Chondrocyte (in vitro differentiated cells): ENCODE measurements around the gene CNTNAP5. TPM values are rescaled to one million over a fixed set of nuclear protein-coding genes. Genes with fewer than 3 reads are reported as not detected.

Experiments used
- DNase-seq: peaks from one replicate; pipeline ENCODE4 v3.0.0; 2021; ENCODE audit warnings: mixed read lengths, low spot score
- H3K27ac Mint-ChIP-seq: one replicate; pipeline ENCODE4 v1.8.0; 2021; ENCODE audit warnings: mild to moderate bottlenecking, moderate library complexity, mixed read lengths; ENCODE audit not compliant: unreplicated experiment
- H3K27me3 Mint-ChIP-seq: 2 replicates; pipeline ENCODE4 v1.8.0; 2021; ENCODE audit warnings: low read depth, mixed read lengths
- H3K36me3 Mint-ChIP-seq: 2 replicates; pipeline ENCODE4 v1.8.0; 2021; ENCODE audit warnings: low read depth, mixed read lengths
- H3K4me1 Mint-ChIP-seq: 2 replicates; pipeline ENCODE4 v1.8.0; 2021; ENCODE audit warnings: low read depth, mild to moderate bottlenecking, mixed read lengths
- H3K4me3 Mint-ChIP-seq: one replicate; pipeline ENCODE4 v1.8.0; 2021; ENCODE audit warnings: mild to moderate bottlenecking, moderate library complexity, mixed read lengths; ENCODE audit not compliant: unreplicated experiment
- H3K9me3 Mint-ChIP-seq: 2 replicates; pipeline ENCODE4 v1.8.0; 2021; ENCODE audit warnings: low read depth, mixed read lengths
- CTCF ChIP-seq: fragments of 200-600 bp; sonication (generic); IDR thresholded peaks from 2 replicates; pipeline ENCODE4 v1.5.0; 2021; ENCODE audit warnings: antibody characterized with exemption, mild to moderate bottlenecking, moderate library complexity
- total RNA-seq: library from RNA; stranded (reverse); gene quantifications from 3 replicates; pipeline ENCODE4 v1.2.1, GENCODE V29; 2021

CNTNAP5 gene
- total RNA-seq, 1 donor from 2014 or later = not detected

- TF ChIP-seq CTCF = no peak
Observed at GRCh38 chr2:124602759-124603158, 577.7 kb downstream of the CNTNAP5 start.

GRCh38 chr2:124604940-124605339 lies 579.9 kb downstream of the CNTNAP5 start:
- no peaks in the 10 kb centered on the region for H3K27me3 Mint-ChIP-seq
- no peak overlapping the region for H3K4me3 Mint-ChIP-seq
- H3K4me1 Mint-ChIP-seq = no peaks in the 10 kb centered on the region
- no peak overlapping the region for H3K27ac Mint-ChIP-seq
- H3K9me3 Mint-ChIP-seq = peaks cover 18% of the 10 kb centered on the region
- no peak for DNase-seq
- no peak for TF ChIP-seq CTCF
- no peaks in the 10 kb centered on the region for H3K36me3 Mint-ChIP-seq

More at GRCh38 chr2:124602759-124603158, 577.7 kb downstream of the CNTNAP5 start:
- Mint-ChIP-seq H3K36me3 (no peaks in the 10 kb centered on the region), H3K4me3 (no peak overlapping the region), H3K27me3 (no peaks in the 10 kb centered on the region), H3K27ac (no peak overlapping the region), H3K4me1 (no peaks in the 10 kb centered on the region), H3K9me3 (peaks cover 25% of the 10 kb centered on the region)
- DNase-seq = no peak

GRCh38 chr2:124607679-124608078 lies 582.6 kb downstream of the CNTNAP5 start:
- Mint-ChIP-seq H3K4me1 (no peaks in the 10 kb centered on the region), H3K27ac (no peak overlapping the region), H3K36me3 (no peaks in the 10 kb centered on the region), H3K27me3 (no peaks in the 10 kb centered on the region), H3K4me3 (no peak overlapping the region), H3K9me3 (peaks cover 7% of the 10 kb centered on the region)
- DNase-seq = no peak
- TF ChIP-seq CTCF = no peak

GRCh38 chr2:124609667-124610066 lies 584.6 kb downstream of the CNTNAP5 start:
- TF ChIP-seq CTCF = no peak
- Mint-ChIP-seq H3K27me3 (no peaks in the 10 kb centered on the region), H3K4me1 (no peaks in the 10 kb centered on the region), H3K9me3 (no peaks in the 10 kb centered on the region), H3K27ac (no peak overlapping the region), H3K4me3 (no peak overlapping the region), H3K36me3 (no peaks in the 10 kb centered on the region)
- DNase-seq = no peak

GRCh38 chr2:124610141-124610540 lies 585.1 kb downstream of the CNTNAP5 start:
- no peak overlapping the region for H3K27ac Mint-ChIP-seq
- H3K27me3 Mint-ChIP-seq = no peaks in the 10 kb centered on the region
- no peak overlapping the region for H3K4me3 Mint-ChIP-seq
- no peaks in the 10 kb centered on the region for H3K36me3 Mint-ChIP-seq
- no peaks in the 10 kb centered on the region for H3K9me3 Mint-ChIP-seq
- DNase-seq = no peak
- no peaks in the 10 kb centered on the region for H3K4me1 Mint-ChIP-seq
- TF ChIP-seq CTCF = no peak
